ENCODE data around the gene HOXC4. TPM values are rescaled to one million over a fixed set of nuclear protein-coding genes. Genes with fewer than 3 reads are reported as not detected.

HOXC4 gene
- total and polyA plus RNA-seq, 2 donors (not counting 1 experiment from before 2014, with no cell fraction given) = 0.17 TPM

DNA sequence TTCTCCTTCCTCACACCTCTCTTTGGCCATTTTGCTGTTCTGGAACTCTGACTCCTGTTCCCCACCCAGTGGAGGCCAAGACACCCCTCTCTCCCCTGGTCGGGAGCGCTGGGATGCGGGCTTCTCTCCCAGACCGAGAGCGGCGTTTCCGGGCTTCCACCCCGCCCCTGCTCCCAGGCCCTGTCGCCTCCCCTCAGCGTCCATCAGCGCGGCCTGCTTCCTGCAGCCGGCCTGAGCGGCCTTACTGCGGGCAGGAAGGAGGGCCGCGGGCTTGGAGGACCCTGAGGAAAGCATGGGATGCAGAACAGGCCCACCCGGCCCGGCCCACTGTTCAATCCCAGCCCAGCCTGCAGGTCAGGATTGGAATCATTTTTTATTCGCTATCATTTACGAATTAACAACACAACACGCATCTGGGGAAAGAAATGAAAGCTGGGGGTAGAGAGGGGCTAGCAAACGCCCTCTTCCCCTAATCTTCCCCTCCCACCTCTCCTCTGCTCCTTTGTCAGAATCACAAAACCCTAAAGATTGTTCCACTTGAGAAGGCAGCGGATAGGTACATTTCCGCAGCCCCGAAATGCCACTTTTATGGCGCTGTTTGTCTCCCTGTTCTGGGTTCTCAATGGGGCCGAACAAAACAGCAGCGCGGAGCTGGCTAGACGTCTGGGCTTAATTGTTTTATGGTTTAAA is 48.6 kb upstream of the HOXC4 start:
- DNase-seq (ENCODE audit: low read depth in 2 of 2) = no peak
- H3K4me2 ChIP-seq (ENCODE audit: extremely low read depth, insufficient read depth, low read length) = no peak overlapping the region

DNA sequence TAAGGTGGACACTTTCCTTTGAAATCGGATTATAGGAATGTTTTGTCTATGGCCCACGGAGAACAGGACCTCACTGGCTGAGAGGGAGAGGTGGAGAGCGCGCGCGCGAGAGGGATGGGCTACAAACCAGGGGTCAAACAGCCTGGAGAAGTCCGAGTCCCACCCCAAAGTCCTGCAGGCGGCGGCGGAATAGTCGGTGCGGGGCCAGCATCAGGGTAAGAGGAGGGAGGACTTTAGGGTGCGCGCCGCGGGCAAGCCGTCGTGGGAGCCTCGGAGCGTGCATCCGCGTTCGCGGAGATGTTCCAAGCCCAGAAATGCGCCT is 48.1 kb upstream of the HOXC4 start:
- DNase-seq (ENCODE audit: low read depth in 2 of 2) = no peak
- Histone ChIP-seq H3K4me2 (ENCODE audit: extremely low read depth, insufficient read depth, low read length) (no peak overlapping the region), H3K9me3 (ENCODE audit: control insufficient read depth, insufficient read depth, low read depth, low read length) (no peaks in the 10 kb centered on the region), H3K27me3 (ENCODE audit: control insufficient read depth, insufficient read depth, low read length) (peaks cover 78% of the 10 kb centered on the region), H3K79me2 (ENCODE audit: control insufficient read depth, insufficient read depth, low read length) (no peaks in the 10 kb centered on the region), H3K27ac (ENCODE audit: insufficient read depth, low read length) (no peak overlapping the region), H2AFZ (ENCODE audit: low read length) (no peak overlapping the region), H3K9ac (ENCODE audit: insufficient read depth, low read length) (no peak overlapping the region), H3K36me3 (ENCODE audit: control insufficient read depth, insufficient read depth, low read length) (no peaks in the 10 kb centered on the region), H3K4me3 (replicated peaks in 1 of 4; ENCODE audit: control extremely low read depth in 1 of 4, insufficient read depth in 1 of 4, low read depth in 3 of 4, low read length in 4 of 4) (no peak overlapping the region), H4K20me1 (ENCODE audit: control insufficient read depth, extremely low read depth, insufficient read depth, low read length) (no peaks in the 10 kb centered on the region), H3K4me1 (ENCODE audit: control insufficient read depth, extremely low read depth, insufficient read depth, low read length) (no peaks in the 10 kb centered on the region)
- TF ChIP-seq, protein P1, sequence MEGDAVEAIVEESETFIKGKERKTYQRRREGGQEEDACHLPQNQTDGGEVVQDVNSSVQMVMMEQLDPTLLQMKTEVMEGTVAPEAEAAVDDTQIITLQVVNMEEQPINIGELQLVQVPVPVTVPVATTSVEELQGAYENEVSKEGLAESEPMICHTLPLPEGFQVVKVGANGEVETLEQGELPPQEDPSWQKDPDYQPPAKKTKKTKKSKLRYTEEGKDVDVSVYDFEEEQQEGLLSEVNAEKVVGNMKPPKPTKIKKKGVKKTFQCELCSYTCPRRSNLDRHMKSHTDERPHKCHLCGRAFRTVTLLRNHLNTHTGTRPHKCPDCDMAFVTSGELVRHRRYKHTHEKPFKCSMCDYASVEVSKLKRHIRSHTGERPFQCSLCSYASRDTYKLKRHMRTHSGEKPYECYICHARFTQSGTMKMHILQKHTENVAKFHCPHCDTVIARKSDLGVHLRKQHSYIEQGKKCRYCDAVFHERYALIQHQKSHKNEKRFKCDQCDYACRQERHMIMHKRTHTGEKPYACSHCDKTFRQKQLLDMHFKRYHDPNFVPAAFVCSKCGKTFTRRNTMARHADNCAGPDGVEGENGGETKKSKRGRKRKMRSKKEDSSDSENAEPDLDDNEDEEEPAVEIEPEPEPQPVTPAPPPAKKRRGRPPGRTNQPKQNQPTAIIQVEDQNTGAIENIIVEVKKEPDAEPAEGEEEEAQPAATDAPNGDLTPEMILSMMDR (conservative IDR thresholded peaks at IDR 0.05 in 1 of 2, IDR thresholded peaks at IDR 0.05 in 1 of 2; ENCODE audit: low read depth in 1 of 2, low read length in 2 of 2) = no peak
- TF ChIP-seq EZH2 (IDR thresholded peaks at IDR 0.05; ENCODE audit: low read length, missing control alignments) = no peak

More for the DNA sequence above, 48.6 kb upstream of the HOXC4 start:
- H3K4me3 ChIP-seq (replicated peaks in 1 of 4; ENCODE audit: control extremely low read depth in 1 of 4, insufficient read depth in 1 of 4, low read depth in 3 of 4, low read length in 4 of 4) = no peak overlapping the region
- H2AFZ ChIP-seq (ENCODE audit: low read length) = no peak overlapping the region
- H3K9ac ChIP-seq (ENCODE audit: insufficient read depth, low read length) = no peak overlapping the region
- H3K36me3 ChIP-seq (ENCODE audit: control insufficient read depth, insufficient read depth, low read length) = no peaks in the 10 kb centered on the region
- H3K9me3 ChIP-seq (ENCODE audit: control insufficient read depth, insufficient read depth, low read depth, low read length) = no peaks in the 10 kb centered on the region
- no peaks in the 10 kb centered on the region for H4K20me1 ChIP-seq (ENCODE audit: control insufficient read depth, extremely low read depth, insufficient read depth, low read length)
- peaks cover 78% of the 10 kb centered on the region for H3K27me3 ChIP-seq (ENCODE audit: control insufficient read depth, insufficient read depth, low read length)
- no peak overlapping the region for H3K27ac ChIP-seq (ENCODE audit: insufficient read depth, low read length)
- H3K4me1 ChIP-seq (ENCODE audit: control insufficient read depth, extremely low read depth, insufficient read depth, low read length) = no peaks in the 10 kb centered on the region
- no peaks in the 10 kb centered on the region for H3K79me2 ChIP-seq (ENCODE audit: control insufficient read depth, insufficient read depth, low read length)
- TF ChIP-seq, protein P1 (conservative IDR thresholded peaks at IDR 0.05 in 1 of 2, IDR thresholded peaks at IDR 0.05 in 1 of 2; ENCODE audit: low read depth in 1 of 2, low read length in 2 of 2) = no peak
- no peak for TF ChIP-seq EZH2 (IDR thresholded peaks at IDR 0.05; ENCODE audit: low read length, missing control alignments)

DNA sequence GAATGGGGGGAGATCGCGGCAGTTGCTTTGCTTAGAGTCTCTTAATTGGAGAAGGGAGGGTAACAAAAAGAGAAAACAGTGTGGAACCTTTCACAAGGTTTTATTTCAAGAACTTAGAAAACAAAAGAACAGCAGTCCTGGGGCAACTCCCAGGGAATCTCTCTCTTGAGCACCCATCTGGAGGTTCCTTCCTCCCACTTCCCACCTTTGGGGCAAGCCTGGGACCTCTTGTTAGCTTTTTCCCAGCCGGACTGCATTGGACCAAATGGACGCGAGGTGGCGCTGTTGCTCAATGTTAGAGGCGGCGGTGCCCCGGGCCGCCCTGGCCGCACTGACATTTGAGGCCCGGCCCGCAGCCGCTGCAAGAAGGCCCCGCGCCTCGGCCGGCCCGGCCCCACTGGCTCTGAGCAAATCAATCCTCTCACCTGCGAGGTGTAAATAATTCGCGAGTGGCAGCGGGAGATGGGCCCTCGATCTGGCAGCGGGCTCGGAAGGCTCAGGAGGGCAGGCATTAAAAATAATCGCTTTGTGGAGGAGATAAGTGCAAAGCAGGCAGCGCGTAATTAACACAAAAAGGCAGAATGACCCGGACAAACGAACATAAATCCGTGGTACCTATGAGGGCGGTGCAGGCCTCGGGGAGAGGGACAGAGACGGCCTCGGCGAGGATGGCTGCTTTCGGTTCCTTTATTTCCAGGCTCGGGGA is 47.6 kb upstream of the HOXC4 start:
- no peak overlapping the region for H3K27ac ChIP-seq (ENCODE audit: insufficient read depth, low read length)
- H3K79me2 ChIP-seq (ENCODE audit: control insufficient read depth, insufficient read depth, low read length) = no peaks in the 10 kb centered on the region
- TF ChIP-seq, protein P1 (conservative IDR thresholded peaks at IDR 0.05 in 1 of 2, IDR thresholded peaks at IDR 0.05 in 1 of 2; ENCODE audit: low read depth in 1 of 2, low read length in 2 of 2) = peak; percentile 73 to 78
- TF ChIP-seq EZH2 (IDR thresholded peaks at IDR 0.05; ENCODE audit: low read length, missing control alignments) = peak; percentile 0
- no peak overlapping the region for H3K4me3 ChIP-seq (replicated peaks in 1 of 4; ENCODE audit: control extremely low read depth in 1 of 4, insufficient read depth in 1 of 4, low read depth in 3 of 4, low read length in 4 of 4)
- H3K27me3 ChIP-seq (ENCODE audit: control insufficient read depth, insufficient read depth, low read length) = peaks cover 76% of the 10 kb centered on the region
- H3K36me3 ChIP-seq (ENCODE audit: control insufficient read depth, insufficient read depth, low read length) = no peaks in the 10 kb centered on the region
- H2AFZ ChIP-seq (ENCODE audit: low read length) = no peak overlapping the region
- no peaks in the 10 kb centered on the region for H4K20me1 ChIP-seq (ENCODE audit: control insufficient read depth, extremely low read depth, insufficient read depth, low read length)
- no peaks in the 10 kb centered on the region for H3K9me3 ChIP-seq (ENCODE audit: control insufficient read depth, insufficient read depth, low read depth, low read length)
- H3K9ac ChIP-seq (ENCODE audit: insufficient read depth, low read length) = no peak overlapping the region
- H3K4me1 ChIP-seq (ENCODE audit: control insufficient read depth, extremely low read depth, insufficient read depth, low read length) = no peaks in the 10 kb centered on the region
- H3K4me2 ChIP-seq (ENCODE audit: extremely low read depth, insufficient read depth, low read length) = peak overlapping the region; percentile 11
- DNase-seq (ENCODE audit: low read depth in 2 of 2) = peak; percentile 53 to 77

Data from fibroblast of lung (primary cell).